ENCODE results near the gene NKTR. TPM values are rescaled to one million over a fixed set of nuclear protein-coding genes. Genes with fewer than 3 reads are reported as not detected.

Gene NKTR
- total RNA-seq, 1 donor from 2014 or later: 196 TPM

DNA sequence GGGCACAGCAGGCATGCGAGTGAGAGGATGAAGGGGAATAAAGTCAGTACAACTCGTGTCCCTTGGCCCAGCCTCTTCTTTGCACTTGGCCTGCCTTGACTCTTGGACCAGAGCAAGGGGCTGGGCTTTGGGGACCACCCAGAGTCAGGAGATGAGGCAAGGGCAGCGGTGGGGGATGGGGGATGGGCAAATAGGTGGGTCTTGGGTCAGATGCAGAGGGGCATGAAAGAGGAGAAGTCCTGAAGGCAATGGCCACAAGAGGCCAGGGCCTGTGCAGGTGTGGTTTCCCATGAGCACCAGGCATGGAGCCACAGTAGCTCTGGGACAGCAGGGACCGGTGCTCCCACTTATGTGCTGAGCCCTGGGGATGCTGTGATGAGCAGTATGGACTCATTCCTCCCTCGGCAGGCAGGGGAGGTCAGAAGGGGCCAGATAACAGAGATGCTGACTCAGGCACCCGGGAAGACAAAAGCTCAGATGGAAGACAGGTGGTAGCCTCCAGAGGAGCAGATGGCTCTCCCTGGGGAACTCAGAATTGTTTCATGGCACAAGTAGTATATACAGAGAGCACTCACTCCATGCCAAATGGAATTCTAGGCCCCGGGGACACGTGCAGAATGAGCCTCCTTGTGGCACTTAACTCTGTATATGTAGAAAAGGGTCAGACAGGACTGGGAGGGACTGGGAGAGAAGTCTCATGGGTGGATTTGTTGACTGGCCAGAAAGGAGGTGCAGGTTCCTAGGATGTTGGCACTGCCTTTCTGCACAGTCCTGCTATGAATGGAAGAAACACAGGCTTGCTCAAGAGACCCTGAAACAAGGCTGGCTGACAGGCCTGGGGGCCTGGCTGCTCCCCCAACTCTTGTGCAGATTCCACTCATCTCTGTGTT is 67.3 kb downstream of the NKTR start:
- Mint-ChIP-seq H3K9me3 (ENCODE audit: unreplicated experiment) (peaks cover 23% of the 10 kb centered on the region), H3K4me1 (ENCODE audit: low read depth, unreplicated experiment) (peaks cover 32% of the 10 kb centered on the region), H3K4me3 (ENCODE audit: unreplicated experiment) (peak overlapping the region; percentile 75), H3K27me3 (ENCODE audit: unreplicated experiment) (peaks cover 11% of the 10 kb centered on the region), H3K27ac (ENCODE audit: unreplicated experiment) (peak overlapping the region; percentile 100), H3K36me3 (ENCODE audit: unreplicated experiment) (peaks cover 4% of the 10 kb centered on the region)
- TF ChIP-seq, protein P1, sequence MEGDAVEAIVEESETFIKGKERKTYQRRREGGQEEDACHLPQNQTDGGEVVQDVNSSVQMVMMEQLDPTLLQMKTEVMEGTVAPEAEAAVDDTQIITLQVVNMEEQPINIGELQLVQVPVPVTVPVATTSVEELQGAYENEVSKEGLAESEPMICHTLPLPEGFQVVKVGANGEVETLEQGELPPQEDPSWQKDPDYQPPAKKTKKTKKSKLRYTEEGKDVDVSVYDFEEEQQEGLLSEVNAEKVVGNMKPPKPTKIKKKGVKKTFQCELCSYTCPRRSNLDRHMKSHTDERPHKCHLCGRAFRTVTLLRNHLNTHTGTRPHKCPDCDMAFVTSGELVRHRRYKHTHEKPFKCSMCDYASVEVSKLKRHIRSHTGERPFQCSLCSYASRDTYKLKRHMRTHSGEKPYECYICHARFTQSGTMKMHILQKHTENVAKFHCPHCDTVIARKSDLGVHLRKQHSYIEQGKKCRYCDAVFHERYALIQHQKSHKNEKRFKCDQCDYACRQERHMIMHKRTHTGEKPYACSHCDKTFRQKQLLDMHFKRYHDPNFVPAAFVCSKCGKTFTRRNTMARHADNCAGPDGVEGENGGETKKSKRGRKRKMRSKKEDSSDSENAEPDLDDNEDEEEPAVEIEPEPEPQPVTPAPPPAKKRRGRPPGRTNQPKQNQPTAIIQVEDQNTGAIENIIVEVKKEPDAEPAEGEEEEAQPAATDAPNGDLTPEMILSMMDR (IDR thresholded peaks at IDR 0.05; ENCODE audit: partially characterized antibody, unreplicated experiment): no peak
- peak; percentile 83 for DNase-seq

DNA sequence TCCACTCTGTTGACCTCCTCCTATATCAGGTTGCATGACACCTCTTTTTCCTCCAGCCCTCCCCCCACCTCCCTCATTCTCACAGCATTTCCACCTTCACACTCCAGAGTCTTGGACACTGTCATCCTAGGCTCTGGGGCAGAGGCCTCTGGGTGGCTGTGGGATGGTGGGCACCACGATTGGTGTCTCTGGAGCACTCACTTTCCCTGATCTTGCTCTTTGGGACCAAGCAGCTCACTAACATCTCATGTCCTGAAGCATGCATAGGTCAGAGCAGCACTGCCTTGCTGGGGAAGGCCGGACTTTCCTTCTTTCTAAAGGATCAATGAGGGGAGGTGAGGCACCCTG is 67.9 kb downstream of the NKTR start:
- no peak for DNase-seq
- H3K27ac Mint-ChIP-seq (ENCODE audit: unreplicated experiment): peak overlapping the region; percentile 100
- H3K4me1 Mint-ChIP-seq (ENCODE audit: low read depth, unreplicated experiment): peaks cover 32% of the 10 kb centered on the region
- H3K36me3 Mint-ChIP-seq (ENCODE audit: unreplicated experiment): peaks cover 4% of the 10 kb centered on the region
- H3K9me3 Mint-ChIP-seq (ENCODE audit: unreplicated experiment): peaks cover 23% of the 10 kb centered on the region
- H3K4me3 Mint-ChIP-seq (ENCODE audit: unreplicated experiment): peak overlapping the region; percentile 75
- TF ChIP-seq, protein P1 (IDR thresholded peaks at IDR 0.05; ENCODE audit: partially characterized antibody, unreplicated experiment): no peak
- peaks cover 11% of the 10 kb centered on the region for H3K27me3 Mint-ChIP-seq (ENCODE audit: unreplicated experiment)

DNA sequence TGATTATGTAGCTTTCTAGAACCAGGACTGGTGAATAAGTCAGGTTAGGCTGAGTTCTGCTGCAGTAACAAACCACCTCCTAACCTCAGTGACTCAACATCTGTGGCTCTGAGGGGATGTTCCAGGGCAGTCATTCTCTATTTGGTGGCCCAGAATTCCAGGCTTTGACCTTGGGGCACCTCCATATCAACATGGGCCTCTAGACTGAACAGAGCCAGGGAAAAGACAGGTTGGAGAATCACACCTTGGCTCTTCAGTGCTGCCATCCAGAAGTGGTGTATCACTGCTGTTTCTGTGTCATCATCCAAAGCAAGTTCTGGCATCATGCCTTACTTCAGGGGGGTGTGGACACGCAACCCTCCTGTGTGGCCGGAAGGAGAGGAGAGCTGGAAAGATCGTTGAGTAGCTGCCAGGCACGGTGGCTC is 68.3 kb downstream of the NKTR start:
- Mint-ChIP-seq H3K4me1 (ENCODE audit: low read depth, unreplicated experiment) (peaks cover 32% of the 10 kb centered on the region), H3K36me3 (ENCODE audit: unreplicated experiment) (peaks cover 4% of the 10 kb centered on the region), H3K27me3 (ENCODE audit: unreplicated experiment) (peaks cover 11% of the 10 kb centered on the region), H3K27ac (ENCODE audit: unreplicated experiment) (peak overlapping the region; percentile 100), H3K9me3 (ENCODE audit: unreplicated experiment) (peaks cover 23% of the 10 kb centered on the region), H3K4me3 (ENCODE audit: unreplicated experiment) (peak overlapping the region; percentile 75)
- no peak for DNase-seq
- TF ChIP-seq, protein P1 (IDR thresholded peaks at IDR 0.05; ENCODE audit: partially characterized antibody, unreplicated experiment): no peak

DNA sequence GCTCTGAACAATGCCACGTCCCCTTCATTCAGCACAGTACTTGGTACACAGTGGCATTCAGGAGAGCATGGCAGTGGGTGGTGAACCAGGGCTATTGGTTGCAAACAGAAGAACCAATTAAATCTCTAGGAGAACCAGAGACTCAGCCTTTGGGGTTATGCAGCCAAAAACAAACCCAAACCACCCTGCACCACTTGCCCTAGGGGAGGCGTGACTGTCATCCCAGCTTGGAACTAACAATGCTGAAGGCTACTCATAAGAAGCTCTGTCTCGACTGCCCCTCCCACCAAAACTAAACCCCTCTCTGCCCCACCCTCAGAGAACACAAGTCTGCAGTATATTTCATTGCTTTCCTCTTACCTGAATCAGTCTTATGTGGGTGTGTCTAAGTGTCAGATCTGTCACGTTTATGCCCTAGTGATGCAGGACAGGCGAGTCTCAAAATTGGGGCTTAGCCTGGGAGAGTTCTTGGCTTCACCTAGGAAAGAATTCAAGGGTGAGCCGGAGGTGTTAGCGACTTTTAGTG is 69.6 kb downstream of the NKTR start:
- H3K4me1 Mint-ChIP-seq (ENCODE audit: low read depth, unreplicated experiment): peaks cover 32% of the 10 kb centered on the region
- H3K27me3 Mint-ChIP-seq (ENCODE audit: unreplicated experiment): peaks cover 11% of the 10 kb centered on the region
- peaks cover 26% of the 10 kb centered on the region for H3K9me3 Mint-ChIP-seq (ENCODE audit: unreplicated experiment)
- TF ChIP-seq, protein P1 (IDR thresholded peaks at IDR 0.05; ENCODE audit: partially characterized antibody, unreplicated experiment): no peak
- no peak overlapping the region for H3K4me3 Mint-ChIP-seq (ENCODE audit: unreplicated experiment)
- H3K27ac Mint-ChIP-seq (ENCODE audit: unreplicated experiment): peak overlapping the region; percentile 77
- peaks cover 4% of the 10 kb centered on the region for H3K36me3 Mint-ChIP-seq (ENCODE audit: unreplicated experiment)
- DNase-seq: no peak

DNA sequence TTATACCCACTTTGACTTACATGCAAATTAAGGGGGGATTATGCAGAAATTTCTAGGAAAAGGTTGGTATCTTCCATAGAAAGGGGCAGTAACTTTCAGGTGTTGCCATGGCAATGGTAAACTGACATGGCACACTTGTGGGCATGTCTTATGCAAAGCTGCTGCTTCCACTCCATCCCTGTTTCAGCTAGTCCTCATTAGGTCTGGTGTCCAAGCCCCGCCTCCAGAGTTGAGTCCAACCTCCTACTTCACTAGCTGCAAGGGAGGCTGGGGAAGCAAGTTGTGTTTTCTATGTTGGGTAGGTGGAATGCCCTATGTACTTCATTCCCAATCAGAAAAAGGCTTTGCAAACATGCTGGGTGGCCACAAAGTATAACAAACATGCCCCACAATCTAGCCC is 70.2 kb downstream of the NKTR start:
- peaks cover 27% of the 10 kb centered on the region for H3K9me3 Mint-ChIP-seq (ENCODE audit: unreplicated experiment)
- no peak overlapping the region for H3K27ac Mint-ChIP-seq (ENCODE audit: unreplicated experiment)
- peaks cover 11% of the 10 kb centered on the region for H3K27me3 Mint-ChIP-seq (ENCODE audit: unreplicated experiment)
- peaks cover 4% of the 10 kb centered on the region for H3K36me3 Mint-ChIP-seq (ENCODE audit: unreplicated experiment)
- DNase-seq: no peak
- no peak overlapping the region for H3K4me3 Mint-ChIP-seq (ENCODE audit: unreplicated experiment)
- H3K4me1 Mint-ChIP-seq (ENCODE audit: low read depth, unreplicated experiment): peaks cover 32% of the 10 kb centered on the region
- TF ChIP-seq, protein P1 (IDR thresholded peaks at IDR 0.05; ENCODE audit: partially characterized antibody, unreplicated experiment): no peak

All from glutamatergic neuron (in vitro differentiated cells).